Measurements from ENCODE around the gene HSDL2.

The HSDL2 gene

GRCh38 chr9:112349008-112349333 lies 30.9 kb upstream of the HSDL2 start:
- H3K27ac ChIP-seq (ENCODE audit: low read depth, low read length, poor library complexity, severe bottlenecking): no peak overlapping the region
- no peak overlapping the region for H2AFZ ChIP-seq (ENCODE audit: low read length)
- no peaks in the 10 kb centered on the region for H3K36me3 ChIP-seq (ENCODE audit: insufficient read depth, low read length)
- no peak for TF ChIP-seq EZH2 (IDR thresholded peaks at IDR 0.05; ENCODE audit: borderline replicate concordance, low read length)
- H3K9me2 ChIP-seq (ENCODE audit: low read depth, low read length): no peaks in the 10 kb centered on the region
- no peak overlapping the region for H3K4me3 ChIP-seq (ENCODE audit: low read depth, low read length, poor library complexity, severe bottlenecking)
- H4K20me1 ChIP-seq (ENCODE audit: insufficient read depth, low read length): no peaks in the 10 kb centered on the region
- H3K4me2 ChIP-seq (ENCODE audit: low read length): no peak overlapping the region
- H3K4me1 ChIP-seq (ENCODE audit: insufficient read depth, low read length, severe bottlenecking): no peaks in the 10 kb centered on the region
- H3K27me3 ChIP-seq (ENCODE audit: insufficient read depth, low read length): no peaks in the 10 kb centered on the region
- H3F3A ChIP-seq (ENCODE audit: insufficient read depth, low read length): no peaks in the 10 kb centered on the region
- H3K9ac ChIP-seq (ENCODE audit: low read length): no peak overlapping the region
- H3K79me2 ChIP-seq (ENCODE audit: insufficient read depth, low read length): no peaks in the 10 kb centered on the region
- H3K9me3 ChIP-seq (ENCODE audit: low read length): no peaks in the 10 kb centered on the region

GRCh38 chr9:112351184-112351583 lies 28.7 kb upstream of the HSDL2 start:
- H3K4me3 ChIP-seq (ENCODE audit: low read depth, low read length, poor library complexity, severe bottlenecking): no peak overlapping the region
- H3K9me2 ChIP-seq (ENCODE audit: low read depth, low read length): no peaks in the 10 kb centered on the region
- H3K4me1 ChIP-seq (ENCODE audit: insufficient read depth, low read length, severe bottlenecking): peaks cover 6% of the 10 kb centered on the region
- H3K9me3 ChIP-seq (ENCODE audit: low read length): no peaks in the 10 kb centered on the region
- H3K27me3 ChIP-seq (ENCODE audit: insufficient read depth, low read length): no peaks in the 10 kb centered on the region
- no peak overlapping the region for H3K27ac ChIP-seq (ENCODE audit: low read depth, low read length, poor library complexity, severe bottlenecking)
- H2AFZ ChIP-seq (ENCODE audit: low read length): no peak overlapping the region
- no peak overlapping the region for H3K4me2 ChIP-seq (ENCODE audit: low read length)
- no peaks in the 10 kb centered on the region for H4K20me1 ChIP-seq (ENCODE audit: insufficient read depth, low read length)
- H3F3A ChIP-seq (ENCODE audit: insufficient read depth, low read length): no peaks in the 10 kb centered on the region
- H3K79me2 ChIP-seq (ENCODE audit: insufficient read depth, low read length): no peaks in the 10 kb centered on the region
- no peak for TF ChIP-seq EZH2 (IDR thresholded peaks at IDR 0.05; ENCODE audit: borderline replicate concordance, low read length)
- TF ChIP-seq CTCF (IDR thresholded peaks at IDR 0.05; ENCODE audit: low read length): no peak
- H3K9ac ChIP-seq (ENCODE audit: low read length): no peak overlapping the region
- no peaks in the 10 kb centered on the region for H3K36me3 ChIP-seq (ENCODE audit: insufficient read depth, low read length)

- Histone ChIP-seq H3K36me3 (ENCODE audit: insufficient read depth, low read length) (no peaks in the 10 kb centered on the region), H3K9me3 (ENCODE audit: low read length) (no peaks in the 10 kb centered on the region), H3K4me1 (ENCODE audit: insufficient read depth, low read length, severe bottlenecking) (peaks cover 6% of the 10 kb centered on the region)
These were observed 27.7 kb upstream of the HSDL2 start for GRCh38 chr9:112352209-112352608.

More at GRCh38 chr9:112352209-112352608, 27.7 kb upstream of the HSDL2 start:
- Histone ChIP-seq H3K27ac (ENCODE audit: low read depth, low read length, poor library complexity, severe bottlenecking) (no peak overlapping the region), H2AFZ (ENCODE audit: low read length) (no peak overlapping the region), H3K4me3 (ENCODE audit: low read depth, low read length, poor library complexity, severe bottlenecking) (no peak overlapping the region), H3F3A (ENCODE audit: insufficient read depth, low read length) (no peaks in the 10 kb centered on the region), H3K9ac (ENCODE audit: low read length) (no peak overlapping the region), H3K27me3 (ENCODE audit: insufficient read depth, low read length) (no peaks in the 10 kb centered on the region), H3K9me2 (ENCODE audit: low read depth, low read length) (no peaks in the 10 kb centered on the region), H3K79me2 (ENCODE audit: insufficient read depth, low read length) (no peaks in the 10 kb centered on the region), H3K4me2 (ENCODE audit: low read length) (no peak overlapping the region), H4K20me1 (ENCODE audit: insufficient read depth, low read length) (no peaks in the 10 kb centered on the region)
- no peak for TF ChIP-seq CTCF (IDR thresholded peaks at IDR 0.05; ENCODE audit: low read length)
- no peak for TF ChIP-seq EZH2 (IDR thresholded peaks at IDR 0.05; ENCODE audit: borderline replicate concordance, low read length)
